HG03354 (cell line): ENCODE measurements around the gene PRRT1.
"Not testable (repeated sequence)": the region's sequence is repeated elsewhere in the genome, so short reads cannot be mapped to it uniquely, and the experiment has no call there.

Experiments
- ATAC-seq: cut with Tn5 transposase; IDR thresholded peaks from one replicate; pipeline ENCODE4 v1.9.1; 2021; ENCODE audit warnings: mild to moderate bottlenecking; ENCODE audit not compliant: unreplicated experiment, poor library complexity, severe bottlenecking

Gene PRRT1

DNA sequence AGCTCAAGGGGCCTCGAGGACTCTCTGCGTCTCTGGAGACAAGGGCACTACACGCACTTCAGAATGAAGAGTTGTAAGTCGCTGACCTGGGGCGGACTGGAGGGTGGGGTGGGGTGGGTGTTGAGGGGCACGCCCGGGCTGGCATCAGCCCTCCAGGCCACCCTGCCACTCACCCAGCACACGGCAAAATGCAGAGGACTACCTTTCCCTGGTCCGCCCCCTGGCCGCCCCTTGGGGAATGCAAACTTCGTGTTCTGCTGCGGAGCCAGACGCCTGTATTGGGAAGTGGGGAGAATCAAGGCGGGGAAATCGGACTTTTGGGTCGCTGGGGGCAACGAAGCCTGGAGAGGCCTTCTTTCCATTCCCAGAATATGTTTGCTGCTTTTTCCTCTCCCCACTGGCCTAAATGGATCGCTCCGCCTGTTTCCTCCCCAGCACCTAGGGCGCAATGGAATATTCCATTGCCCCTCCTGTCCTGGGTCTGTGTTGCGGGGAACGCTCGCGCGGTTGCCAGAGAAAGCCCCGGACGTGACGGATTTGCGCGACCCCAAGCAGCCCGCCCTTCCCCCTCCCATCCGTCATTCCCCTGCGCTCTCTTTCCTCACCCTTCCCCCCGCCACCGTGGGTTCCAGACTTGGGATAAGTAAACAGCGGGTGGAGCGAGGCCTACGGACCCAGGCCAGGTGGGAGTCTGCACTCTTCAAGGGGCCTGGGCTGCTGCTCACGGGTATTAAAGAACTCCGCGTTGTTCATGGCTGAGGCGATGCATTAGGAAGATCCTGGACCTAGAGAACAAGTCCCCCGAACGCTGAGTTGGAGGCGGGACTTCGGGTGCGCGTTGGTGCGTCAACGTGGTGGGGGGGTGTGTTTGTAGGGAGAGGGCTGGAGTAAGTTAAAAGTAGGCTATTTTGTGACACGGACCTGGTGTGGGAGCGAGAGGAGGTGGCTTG lies 2.1 kb upstream of the PRRT1 start, which contains the start of gene PPT2:
PPT2 (plus strand) TSS at position 578 of the 950 bp plus-strand sequence. CDS start 454 bp downstream, outside the sequence.
- peak; percentile 38 for ATAC-seq

DNA sequence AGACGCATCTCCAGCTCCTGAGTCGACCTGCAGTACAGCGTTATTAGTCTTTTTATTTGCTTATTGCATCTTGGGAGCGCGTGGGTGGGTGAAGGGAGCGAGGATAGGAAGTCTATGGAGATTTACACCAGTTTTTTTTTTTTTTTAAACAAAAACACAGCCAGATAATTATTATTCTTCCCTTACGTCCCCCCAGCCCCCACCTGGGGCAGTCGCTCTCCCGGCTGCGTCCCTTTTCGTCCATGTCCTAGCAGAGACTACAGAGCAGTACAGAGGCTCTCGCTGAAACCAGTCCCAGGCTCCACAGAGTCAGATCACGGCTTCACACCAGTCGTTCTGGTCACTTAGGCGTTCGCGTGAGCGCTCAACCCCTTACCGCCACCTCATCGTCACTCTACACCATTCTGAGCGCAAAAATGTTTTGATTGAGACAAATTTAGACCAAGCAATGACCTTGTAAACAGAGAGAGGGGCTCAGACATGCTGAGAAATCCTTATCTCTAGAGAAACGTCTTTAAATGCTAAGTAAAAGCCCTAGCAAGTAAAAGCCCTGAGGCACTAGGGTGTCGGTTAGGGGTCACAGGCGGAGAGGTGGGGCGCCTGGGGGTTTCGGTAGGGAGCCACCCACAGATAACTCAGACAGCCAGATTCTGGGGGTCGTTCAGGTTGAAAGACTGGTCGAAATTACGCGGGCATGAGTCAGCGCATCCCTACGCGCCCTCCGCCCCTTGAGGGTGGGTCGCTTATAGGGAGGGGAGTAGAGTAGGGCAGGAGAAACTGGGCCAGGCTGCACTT lies 1.2 kb upstream of the PRRT1 start:
- no peak for ATAC-seq

DNA sequence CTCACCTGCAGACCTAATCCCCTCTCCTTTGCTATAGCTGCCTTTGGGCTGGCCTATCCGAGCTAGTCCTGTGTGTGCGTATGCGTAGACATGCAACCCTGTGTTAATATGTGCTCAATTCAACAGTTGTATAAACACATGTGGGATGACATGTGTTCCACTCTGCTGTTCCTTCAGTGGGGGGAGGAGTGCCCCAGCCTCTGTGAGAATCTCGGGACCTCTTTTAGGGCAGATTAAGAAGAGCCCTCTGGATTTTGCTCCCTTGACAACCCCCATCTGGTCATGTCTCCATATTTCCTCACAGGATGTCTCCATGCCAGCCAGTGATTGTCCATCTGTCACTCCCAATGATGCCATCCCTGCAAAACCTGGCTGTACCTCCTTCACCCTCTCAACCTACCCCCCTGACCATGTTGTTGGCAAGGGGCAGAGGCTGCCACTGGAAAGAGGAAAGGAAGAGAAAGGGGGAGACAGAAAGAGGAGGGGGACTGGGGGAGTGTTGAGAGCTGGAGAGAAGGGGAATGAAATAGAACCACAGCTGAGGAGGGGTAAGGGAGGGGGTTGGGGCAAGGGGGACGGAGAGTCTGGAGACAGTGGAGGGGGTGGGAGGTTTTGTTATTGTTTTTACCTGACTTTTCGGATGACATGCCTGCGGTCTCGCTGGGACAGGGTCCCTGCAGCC lies 417 bp downstream of the PRRT1 start:
- ATAC-seq = no peak

DNA sequence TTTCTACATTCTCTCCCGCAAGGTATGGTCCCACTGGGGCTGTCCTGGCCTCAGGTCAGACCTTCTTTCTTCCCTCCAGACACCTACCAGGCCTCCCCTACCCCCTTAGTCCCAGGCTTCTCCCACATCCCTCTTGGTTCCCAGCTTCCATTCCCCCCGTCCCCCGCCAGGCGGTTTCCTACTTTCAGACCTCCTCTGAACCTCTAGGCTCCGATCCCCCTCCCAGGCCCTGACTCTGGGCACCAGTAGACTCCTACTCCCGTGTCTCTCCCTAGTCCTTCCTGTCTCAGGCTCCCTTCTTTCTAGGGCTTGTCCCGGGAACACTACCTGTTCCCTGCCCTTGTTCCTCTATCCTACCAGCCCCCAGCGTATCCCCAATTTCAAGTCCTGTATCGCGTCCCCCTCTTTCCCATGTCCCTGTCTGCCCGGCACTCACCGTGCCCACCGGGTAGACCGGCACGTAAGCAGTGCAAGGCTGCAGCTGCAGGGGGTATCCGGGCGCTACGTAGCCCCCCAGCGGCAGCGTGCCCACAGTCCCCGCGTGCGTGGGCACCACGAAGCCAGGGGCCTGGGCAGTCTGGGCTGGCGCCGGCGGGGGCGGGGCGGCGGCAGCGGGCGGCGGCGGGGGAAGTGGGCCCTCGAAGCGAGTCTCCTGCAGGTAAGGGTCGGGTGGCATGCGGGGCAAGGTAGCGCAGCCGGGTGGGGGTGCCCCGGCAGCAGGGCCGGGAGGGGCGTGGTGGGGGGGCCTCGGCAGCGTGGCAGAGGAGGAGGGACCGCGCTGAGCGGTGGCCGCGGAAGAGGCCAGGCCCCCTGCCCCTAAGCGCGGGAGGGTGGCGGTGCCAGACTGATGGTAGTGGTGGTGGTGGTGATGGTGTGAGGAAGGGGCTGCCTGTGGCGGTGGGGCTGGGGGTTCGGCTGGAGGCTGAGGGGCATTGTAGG lies 1.5 kb downstream of the PRRT1 start:
- no peak for ATAC-seq

DNA sequence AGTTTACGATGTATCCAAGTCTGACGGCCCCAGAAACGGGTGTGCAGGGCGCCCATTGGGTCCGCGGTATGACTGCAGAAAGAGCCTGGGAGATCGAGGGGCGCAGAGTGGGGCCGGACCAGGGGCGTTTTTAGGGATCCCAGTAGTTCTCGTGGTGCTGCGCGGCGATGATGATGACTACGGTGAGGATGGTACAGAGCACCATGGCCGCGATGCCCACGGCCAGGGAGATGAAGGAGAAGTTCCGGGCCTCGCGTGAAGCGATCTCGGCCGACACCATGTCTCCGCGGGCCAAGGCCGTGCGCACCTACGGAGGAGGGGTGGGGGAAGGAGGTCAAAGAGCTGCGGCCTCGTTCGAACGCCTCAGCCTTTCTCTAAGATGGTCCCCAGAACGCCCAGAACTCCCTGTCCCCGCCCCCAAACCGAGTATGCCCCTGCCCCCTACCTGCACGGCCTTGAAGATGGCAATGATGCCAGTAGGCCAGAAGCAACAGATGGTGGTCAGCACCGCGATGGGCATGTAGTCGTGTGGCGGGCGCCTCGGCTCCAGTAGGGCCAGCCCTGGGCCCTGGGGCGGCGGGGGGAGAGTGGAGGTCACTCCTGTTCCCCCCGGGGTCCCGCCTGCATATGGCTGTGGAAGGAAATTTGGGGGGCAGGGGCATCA lies 2.5 kb downstream of the PRRT1 start:
- ATAC-seq = no peak

DNA sequence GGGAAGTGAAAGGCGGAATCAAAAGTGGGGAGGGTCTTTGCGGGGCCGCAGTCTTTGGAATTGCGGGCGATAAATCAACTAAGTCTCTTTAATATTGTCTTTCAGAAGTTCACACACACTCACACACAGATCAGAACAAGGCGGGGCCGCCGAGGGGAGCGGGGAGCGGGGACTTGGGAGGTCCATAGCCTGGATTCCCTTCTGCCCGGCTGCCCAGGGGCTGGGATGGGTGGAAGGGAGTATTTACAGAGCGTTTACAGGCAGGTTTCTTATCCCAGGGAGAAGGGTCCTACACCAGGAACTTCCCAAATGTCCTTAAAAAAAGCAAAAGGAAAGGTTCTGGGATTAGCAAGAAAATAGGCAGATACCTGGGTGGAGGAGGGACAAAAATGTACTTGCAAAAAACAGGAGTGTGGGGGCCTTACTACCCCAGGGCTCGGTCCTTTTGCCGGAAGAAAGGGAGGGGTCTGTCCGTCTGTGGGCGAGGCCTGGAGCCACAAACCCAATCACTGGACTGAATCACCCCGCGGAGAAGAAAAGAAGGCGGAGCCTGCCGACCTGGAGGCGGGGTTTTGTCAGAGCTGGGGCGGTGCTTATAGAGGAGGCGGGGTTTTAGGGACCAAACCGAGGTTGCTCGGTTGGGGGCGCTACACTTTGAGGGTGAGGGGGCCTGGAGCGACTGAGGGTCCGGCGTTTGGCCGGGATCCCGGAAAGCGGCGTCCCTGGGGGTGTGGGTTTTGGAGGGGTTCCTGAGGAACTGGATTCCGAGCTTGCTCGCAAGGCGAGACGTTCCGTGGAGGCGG lies 3.2 kb downstream of the PRRT1 start:
- no peak for ATAC-seq

DNA sequence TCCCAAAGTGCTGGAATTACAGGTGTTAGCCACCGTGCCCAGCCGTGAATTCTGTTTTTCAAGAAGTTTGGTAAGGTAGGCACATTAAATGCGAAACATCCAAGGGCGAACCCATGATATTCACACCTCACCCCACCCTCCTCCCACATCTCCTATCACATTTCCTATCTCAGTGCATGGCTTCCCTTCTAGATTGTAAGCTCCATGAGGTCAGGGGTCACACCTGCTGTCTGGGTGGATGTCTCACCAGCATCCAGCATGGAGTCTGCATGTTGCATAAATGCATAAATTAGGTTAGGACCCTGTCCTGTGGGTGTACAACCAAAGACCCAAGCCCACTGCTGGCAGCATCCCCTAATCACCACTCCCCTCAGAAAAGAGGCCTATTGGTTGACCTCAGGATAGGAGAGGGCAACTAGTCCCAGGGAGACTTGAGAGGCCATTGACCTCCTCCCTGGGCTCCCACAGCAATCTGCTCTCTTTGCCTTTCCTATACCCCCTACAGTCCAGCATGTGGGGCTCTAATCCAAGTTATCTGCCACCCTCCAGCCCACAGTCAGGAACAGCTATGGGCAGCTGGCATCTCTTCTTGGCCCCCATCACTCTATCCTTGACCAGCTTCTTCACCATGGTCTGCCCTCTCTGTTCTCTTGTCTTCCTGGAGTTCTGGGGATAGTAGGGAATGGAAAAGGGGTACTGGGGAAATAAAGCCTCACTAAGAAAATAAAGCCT lies 4.2 kb downstream of the PRRT1 start:
- ATAC-seq = no peak

DNA sequence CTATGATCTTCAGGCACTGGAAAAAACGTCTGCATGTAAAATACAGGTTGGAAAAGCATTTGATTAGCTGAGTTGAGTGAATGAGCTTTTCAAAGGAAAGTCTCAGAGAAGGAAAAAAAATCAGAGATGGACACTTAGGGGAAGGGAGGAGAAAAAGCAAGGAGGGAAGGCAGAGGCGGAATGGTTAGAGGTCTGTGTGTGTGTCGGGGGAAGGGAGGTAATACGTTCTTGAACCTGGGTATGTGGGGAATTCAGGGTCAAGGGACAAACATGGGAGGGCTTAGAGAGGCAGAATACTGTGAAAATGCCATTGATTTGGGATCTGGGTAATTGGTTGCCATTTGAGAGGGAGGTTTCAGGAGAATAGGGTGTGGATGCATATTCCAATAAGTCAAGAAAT lies 5.1 kb downstream of the PRRT1 start:
- no peak for ATAC-seq

DNA sequence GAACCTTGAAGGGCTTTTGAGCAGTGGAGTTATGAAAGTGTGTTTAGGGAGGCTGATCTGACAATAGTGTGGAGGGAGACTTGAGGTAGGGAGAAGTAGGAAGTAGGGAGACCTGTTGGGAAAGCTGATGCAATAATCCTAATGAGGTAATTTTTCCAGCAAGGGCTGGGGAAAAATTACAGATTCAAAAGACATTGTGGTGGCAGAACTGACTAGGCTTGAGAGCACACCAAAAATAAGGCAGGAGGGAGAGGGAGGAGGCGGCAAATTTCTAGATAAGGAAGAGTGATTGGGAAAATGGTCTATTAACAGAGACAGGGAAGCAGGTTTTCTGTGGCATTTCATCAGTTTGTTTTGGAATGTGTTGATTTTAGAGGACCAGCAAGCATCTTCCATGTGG lies 5.5 kb downstream of the PRRT1 start:
- ATAC-seq = no peak

DNA sequence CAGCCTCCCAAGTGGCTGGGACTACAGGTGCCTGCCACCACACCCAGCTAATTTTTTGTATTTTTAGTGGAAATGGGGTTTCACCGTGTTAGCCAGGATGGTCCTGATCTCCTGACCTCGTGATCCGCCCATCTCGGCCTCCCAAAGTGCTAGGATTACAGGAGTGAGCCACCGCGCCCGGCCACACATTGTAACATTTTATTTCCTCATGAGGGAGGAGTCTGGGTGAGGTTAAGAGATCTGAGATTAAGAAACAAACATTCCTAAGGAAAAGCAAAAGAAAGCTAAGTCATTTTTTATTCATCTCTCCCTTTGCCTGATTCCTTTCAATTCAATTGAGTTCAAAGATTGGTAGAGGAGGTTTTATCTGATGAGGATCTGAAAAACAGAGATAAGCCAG lies 7.5 kb downstream of the PRRT1 start:
- ATAC-seq = not testable (repeated sequence)

DNA sequence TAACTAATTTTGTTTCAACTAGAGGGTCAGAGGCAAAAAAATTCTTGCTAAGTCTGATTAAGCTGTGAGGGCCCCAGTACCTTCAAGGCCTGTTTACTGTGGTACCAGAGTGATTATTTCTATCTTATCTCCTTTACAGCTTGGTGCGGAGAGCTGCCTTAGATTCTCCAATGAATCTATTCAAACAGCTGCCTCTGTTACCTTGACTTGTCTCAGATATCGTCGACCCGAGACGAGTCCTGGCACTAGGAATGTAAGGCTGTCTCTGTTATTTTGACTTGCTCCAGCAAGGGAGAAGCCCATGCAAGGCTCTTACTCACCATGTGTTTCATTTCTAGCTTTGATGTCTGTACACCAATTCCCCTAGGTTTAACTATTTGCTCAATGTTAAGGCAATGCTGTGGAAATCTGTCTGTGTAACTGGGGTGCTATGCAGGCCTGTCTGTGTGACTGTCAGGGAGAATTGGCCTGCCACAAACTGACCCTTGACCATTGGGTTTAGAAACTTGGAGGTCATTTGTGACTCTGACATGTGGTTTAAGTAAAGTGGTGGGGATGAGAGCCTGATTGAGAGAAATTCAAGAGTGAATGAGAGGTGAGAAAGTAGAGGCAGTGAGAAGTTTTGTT lies 11.2 kb downstream of the PRRT1 start:
- no peak for ATAC-seq

DNA sequence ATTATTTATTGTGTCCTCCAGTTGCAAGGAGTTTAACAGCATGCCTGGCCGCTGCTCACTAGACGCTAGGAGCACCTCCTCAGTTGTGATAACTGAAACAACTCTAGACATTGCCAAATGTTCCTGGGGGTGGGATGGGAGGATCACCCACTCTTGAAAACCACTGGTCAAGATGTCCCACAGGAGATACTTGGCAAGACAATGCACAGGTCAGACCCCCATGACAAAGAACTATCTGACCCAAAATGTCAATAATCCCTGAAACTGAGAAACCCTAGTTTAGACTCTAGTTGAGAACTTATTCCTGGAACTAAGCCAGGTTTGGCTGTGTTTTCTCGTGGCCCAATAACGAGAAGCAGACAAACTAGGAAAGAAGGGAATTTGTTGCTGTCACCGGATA lies 12.1 kb downstream of the PRRT1 start:
- no peak for ATAC-seq

DNA sequence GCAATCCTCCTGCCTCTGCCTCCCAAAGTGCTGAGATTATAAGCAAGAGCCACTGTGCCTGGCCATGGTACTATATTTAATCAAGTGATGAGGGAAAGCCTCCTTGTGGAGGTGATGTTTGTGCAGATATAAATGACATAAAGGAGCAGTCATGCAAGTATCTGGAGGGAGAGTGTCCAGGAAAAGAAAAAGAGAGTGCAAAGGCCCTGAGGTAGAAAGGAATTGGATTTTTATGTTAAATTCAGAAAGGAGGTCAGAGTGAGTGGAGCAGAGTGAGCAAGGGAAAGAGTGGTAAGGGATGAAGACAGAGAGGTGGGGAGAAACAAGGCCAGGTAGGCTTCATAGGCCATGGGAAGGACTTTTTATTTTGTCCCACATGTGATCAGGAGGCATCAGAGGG lies 14.3 kb downstream of the PRRT1 start:
- ATAC-seq = no peak

DNA sequence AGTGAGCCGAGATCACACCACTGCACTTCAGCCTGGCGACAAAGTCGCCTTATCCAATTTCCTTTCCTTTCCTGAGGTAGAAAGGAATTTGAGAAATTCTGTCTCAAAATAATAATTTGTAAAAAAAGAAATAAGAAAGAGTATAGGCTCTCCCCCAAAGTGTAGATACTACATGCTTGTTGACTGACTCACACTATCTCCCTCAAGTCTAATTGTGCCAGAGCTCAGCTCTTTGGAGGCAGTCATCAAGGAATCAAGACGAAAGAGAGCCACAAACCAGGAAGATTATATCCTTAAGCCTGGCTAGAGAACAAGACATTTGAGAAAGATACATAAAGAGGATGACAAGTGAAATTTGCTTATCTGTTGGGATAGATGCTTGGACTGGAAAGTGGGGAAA lies 18.0 kb downstream of the PRRT1 start:
- ATAC-seq = no peak

DNA sequence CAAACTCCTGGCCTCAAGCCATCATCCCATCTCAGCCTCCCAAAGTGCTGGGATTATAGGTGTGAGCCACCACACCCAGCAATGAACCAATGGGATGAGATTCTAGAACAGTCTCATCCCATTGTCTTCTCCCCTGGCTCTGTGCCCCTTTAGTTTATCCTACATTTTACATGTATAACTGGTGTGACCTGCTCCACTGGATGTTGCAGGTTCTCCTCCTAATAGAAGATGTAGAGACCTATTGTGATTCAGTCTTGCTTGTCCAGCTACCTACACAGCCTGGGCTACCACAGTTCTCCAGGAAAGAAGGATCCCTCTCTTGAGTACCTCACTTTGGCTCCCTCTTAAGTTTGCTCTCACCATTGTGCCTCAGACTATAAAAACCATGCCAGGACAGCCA lies 19.6 kb downstream of the PRRT1 start:
- ATAC-seq = no peak

DNA sequence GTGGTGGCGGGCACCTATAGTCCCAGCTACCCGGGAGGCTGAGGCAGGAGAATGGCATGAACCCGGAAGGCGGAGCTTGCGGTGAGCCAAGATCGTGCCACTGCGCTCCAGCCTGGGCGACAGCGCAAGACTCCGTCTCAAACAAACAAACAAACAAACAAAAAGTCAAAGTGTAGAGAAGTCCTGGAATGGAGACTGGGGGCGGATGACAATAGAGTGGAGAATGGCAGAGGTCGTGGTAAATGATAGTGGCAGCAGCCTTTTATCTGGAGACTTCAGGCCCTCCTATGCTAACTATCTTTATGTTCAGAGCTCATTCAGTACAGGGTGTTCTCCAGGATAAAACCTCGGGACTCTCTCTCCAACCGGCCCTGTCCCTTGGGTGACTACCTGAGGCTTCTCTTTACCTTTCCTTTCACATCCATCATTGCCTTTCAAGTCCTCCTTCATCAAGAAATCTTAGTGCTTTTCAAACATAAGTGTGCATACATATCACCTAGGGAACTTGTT lies 20.2 kb downstream of the PRRT1 start:
- no peak for ATAC-seq
